HL-60/S4 (cell line): ENCODE results near the gene CCDC141.
"Not testable (repeated sequence)": the region's sequence is repeated elsewhere in the genome, so short reads cannot be mapped to it uniquely, and the experiment has no call there.

Source experiments
- in situ Hi-C: fragments of 300-500 bp; cut with MboI; formaldehyde crosslinking; loops from 2 replicates; pipeline ENCODE4 v1.14.3; 2022; ENCODE audit warnings: low sequenced_read_pairs

Gene CCDC141

DNA sequence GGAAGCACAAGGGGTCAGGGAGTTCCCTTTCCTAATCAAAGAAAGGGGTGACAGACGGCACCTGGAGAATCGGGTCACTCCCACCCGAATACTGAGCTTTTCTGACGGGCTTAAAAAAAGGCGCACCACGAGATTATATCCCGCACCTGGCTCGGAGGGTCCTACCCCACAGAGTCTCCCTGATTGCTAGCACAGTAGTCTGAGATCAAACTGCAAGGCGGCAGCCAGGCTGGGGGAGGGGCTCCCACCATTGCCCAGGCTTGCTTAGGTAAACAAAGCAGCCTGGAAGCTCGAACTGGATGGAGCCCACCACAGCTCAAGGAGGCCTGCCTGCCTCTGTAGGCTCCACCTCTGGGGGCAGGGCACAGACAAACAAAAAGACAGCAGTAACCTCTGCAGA, 67.3 kb downstream of the CCDC141 start:
- in situ Hi-C loops: not testable (repeated sequence)

- in situ Hi-C loops: no loop called here
Observed at GRCh38 chr2:178980815-178981214, 69.1 kb downstream of the CCDC141 start.

DNA sequence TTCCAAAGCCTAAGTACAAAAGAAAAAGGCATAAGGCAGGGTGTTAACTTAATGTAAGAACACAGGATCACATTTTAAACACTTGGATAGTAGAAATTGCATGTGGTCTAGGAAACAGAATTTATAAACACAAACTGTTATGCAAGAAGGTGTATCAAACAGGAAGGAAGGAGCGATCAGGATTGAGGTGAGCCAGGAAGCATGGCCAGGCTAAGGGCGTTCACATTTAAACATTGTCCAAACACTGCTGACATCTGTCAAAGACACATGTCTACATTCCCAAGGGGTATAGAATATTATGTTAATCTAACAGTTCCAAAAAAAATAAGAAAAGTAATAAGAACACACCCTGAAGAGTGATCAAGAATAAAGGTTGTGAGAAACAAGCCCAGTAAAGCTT, 71.3 kb downstream of the CCDC141 start:
- in situ Hi-C loops: no loop called here

DNA sequence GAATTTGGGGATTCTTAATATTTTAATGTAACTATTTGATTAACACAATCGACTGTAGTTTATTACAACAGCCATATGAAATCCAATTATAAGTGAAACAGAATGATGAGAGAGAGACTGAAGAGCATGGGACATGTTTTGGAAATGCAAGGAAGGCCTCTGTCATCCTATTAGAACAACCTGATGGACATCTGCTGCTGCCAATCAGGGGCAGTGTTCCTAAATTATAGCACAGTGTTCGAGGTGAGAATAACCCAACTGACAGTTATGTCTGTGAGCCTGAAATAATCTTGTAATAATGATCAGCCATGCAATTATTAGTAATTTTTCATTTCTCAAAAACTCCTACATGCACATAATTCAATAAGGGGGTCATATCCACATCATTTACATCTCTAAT, 73.6 kb downstream of the CCDC141 start:
- in situ Hi-C loops: no loop called here

- in situ Hi-C loops: no loop called here
Observed at GRCh38 chr2:178962805-178963433, 87.0 kb downstream of the CCDC141 start.

GRCh38 chr2:178962152-178962551, 87.8 kb downstream of the CCDC141 start:
- in situ Hi-C loops: no loop called here

DNA sequence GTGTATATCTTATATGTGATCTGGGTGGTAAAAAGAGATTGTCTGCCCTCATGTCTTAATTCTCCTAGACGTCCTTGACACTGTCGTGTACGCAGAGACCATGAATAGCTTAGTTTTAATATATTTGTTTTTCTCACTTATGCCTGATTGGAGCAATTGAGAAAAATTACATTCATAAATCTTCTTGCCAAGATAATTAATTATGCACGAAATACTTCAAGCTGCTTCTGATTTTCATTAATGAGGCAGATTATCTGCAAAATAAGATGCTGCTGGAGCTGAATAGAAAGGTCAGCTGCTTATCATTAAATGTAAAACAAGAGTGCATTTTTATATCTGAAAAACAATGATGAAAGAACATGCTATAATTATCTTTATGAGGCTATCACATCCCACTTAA, 95.9 kb downstream of the CCDC141 start:
- in situ Hi-C loops: no loop called here

- in situ Hi-C loops: no loop called here
Observed at GRCh38 chr2:178951266-178952006, 98.5 kb downstream of the CCDC141 start.

DNA sequence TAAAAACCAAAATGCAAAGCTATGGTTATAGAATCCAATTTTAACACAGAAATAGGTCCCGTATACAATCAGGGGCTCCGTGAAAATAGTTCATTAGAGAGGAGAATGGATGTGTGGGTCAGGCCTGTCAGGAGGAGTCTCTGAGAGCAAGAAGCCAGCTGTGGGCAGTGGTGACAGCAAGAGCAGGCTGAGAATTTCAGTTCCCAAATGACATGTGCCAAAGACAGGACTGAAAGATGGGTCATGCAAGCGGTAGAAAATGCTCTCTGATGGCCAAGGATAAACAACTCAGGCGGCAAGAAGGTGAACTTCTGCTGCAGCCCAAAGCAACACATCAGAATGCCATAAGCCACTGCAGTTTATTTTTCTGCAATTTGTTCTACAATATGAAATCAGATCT, 100.4 kb downstream of the CCDC141 start:
- in situ Hi-C loops: no loop called here

DNA sequence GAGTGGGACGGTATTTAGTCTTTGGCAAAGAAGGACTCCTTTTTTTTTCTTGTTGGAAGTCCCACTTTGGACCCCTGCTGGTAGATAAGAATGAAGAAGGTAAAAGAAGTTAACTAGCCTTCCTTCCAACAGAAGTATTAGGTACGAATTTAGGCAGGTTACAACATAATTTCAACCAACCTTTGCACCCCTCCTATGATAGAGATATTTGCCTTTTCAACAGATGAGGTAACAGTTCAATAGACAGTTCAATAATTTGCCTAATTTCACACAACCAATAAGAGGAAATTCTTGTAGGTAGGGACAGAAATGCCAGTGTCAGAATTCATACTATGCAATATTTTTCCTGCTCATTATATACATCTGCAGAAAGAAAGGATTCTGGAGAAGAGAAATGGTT, 100.8 kb downstream of the CCDC141 start:
- in situ Hi-C loops: no loop called here

- in situ Hi-C loops: no loop called here
Observed at GRCh38 chr2:178947006-178947405, 102.9 kb downstream of the CCDC141 start.

GRCh38 chr2:178946494-178946893, 103.4 kb downstream of the CCDC141 start:
- in situ Hi-C loops: no loop called here

DNA sequence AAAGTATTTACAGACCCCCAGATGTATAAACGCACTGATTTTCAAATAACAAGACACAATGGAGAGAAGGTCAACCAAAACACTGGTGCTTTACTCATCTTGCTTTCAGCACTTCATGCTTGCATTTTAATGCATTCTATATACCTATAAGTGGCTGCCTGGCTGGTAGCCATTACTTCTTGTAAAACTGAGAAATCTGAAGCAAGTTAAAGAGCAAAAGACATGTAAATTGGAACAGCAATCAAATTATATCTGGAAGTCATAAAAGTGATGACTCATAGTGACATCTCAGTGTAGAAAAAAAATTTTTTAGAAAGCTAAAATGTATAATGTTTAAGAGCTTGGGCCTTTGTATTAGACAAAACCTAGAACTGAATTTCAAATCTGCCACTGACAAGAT, 106.2 kb downstream of the CCDC141 start:
- in situ Hi-C loops: no loop called here

- in situ Hi-C loops: no loop called here
Observed at GRCh38 chr2:178934571-178934970, 115.4 kb downstream of the CCDC141 start.

DNA sequence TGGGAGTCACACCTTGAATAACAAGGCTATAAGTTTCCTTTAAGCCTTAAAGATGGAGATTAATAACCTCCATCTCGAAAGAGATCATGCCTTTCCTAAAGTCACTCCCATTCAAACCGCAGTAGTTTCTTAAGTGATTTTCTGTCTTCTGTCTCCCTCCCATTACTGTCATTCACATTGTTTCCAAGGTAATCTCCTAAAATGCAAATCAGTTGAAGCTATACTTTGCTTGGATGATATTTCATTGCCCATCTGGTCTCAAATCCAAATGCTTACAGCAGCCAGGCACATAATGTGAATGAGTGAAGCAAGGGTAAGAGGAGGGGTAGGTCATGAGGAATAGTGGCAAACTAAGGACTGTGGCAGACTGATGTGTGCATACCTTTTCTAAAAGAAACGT, 116.4 kb downstream of the CCDC141 start:
- in situ Hi-C loops: no loop called here

- in situ Hi-C loops: no loop called here
Observed at GRCh38 chr2:178928077-178928476, 121.9 kb downstream of the CCDC141 start.

- in situ Hi-C loops: no loop called here
Observed at GRCh38 chr2:178927173-178927572, 122.8 kb downstream of the CCDC141 start.

DNA sequence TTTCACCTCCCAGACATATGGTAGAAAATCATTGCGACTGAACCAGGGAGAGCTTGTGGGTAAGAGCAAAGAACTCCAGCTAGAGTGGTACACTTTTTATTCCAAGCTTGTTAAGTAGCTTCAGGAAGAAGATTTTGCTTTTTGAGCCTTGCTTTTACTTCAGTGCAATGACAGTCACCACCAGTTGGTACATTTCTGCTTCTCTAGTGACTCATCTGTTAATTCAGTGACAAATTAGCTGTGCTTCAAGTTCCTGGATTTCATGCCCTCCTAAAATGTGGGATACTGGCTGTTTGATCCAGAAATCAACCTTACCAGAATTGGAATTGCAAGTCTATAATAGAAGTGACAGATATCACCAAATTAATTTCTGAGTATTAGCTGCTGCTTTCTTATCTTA, 125.1 kb downstream of the CCDC141 start:
- in situ Hi-C loops: no loop called here

GRCh38 chr2:178923546-178923945, 126.4 kb downstream of the CCDC141 start:
- in situ Hi-C loops: no loop called here

DNA sequence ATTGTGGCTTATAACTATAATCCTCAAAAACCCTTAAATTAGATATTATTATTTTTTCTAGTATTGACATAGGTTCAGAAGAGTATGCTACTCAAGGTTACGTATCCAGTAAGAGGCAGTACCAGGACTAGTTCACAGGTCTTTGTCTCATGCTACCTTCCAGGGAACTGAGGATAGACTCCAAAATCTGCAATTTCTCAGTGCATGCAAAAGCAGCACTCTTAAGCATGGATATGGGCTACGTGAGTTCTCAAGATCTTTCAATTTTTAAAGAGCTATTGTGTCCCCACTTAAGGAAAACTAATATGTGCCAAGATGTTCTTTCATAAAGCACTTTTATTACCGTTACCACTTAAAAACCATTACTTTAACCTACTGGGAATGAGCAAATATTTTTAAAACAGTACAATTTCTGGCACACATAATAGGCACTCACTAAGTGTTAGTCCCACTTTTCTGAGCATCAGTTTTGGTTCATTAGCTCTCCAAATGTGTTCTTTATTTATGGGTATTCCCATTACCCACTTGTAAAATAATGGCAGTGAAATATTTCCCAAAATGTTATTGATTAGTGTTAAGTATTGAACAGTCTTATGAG, 128.9 kb downstream of the CCDC141 start:
- in situ Hi-C loops: no loop called here

GRCh38 chr2:178917555-178917954, 132.4 kb downstream of the CCDC141 start:
- in situ Hi-C loops: no loop called here

- in situ Hi-C loops: no loop called here
Observed at GRCh38 chr2:178915423-178916173, 134.3 kb downstream of the CCDC141 start.
